ENCODE data around the gene SLC26A1. TPM values are rescaled to one million over a fixed set of nuclear protein-coding genes. Genes with fewer than 3 reads are reported as not detected.
"Not testable (repeated sequence)": the region's sequence is repeated elsewhere in the genome, so short reads cannot be mapped to it uniquely, and the experiment has no call there.

Gene SLC26A1
- total RNA-seq, 2 experiments from 2014 or later = not detected

GRCh38 chr4:987624-988513, 5.3 kb downstream of the SLC26A1 start:
- CTCF ChIA-PET = interaction anchor here (0.6 to 1.6 kb wide), 19 partner anchors 14 to 254 kb away, joined by 3 to 9 read pairs (median 4); partner anchors contain the start of genes GAK and TMEM175

DNA sequence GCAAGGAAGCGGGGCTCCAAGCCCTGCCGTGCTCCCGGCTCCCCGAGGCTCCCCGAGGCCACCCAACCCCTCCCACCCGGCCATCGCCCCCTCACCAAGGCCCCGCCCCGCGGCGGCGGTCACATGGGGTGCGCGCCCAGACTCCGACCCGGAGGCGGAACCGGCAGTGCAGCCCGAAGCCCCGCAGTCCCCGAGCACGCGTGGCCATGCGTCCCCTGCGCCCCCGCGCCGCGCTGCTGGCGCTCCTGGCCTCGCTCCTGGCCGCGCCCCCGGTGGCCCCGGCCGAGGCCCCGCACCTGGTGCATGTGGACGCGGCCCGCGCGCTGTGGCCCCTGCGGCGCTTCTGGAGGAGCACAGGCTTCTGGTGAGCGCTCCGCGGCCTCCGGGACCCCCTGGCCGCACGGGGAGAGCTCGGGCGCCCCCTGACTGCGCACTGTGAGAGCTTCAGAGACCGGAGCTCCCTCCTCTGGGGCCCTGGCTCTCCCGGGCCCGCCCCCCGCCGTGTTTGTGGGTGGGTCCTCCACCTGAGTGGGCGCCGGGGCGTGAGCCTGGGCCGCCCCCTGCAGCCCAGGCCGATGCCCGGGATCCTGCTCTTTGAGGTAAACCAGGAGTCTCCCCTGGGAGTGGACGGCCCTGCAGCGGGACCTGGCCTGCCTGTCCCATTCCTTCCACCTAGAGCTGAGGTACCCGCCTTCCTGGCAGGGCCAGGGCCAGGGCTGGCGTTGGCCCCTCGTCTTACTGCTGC, 6.2 kb downstream of the SLC26A1 start, which contains the start of gene IDUA:
IDUA (plus strand) TSS at position 166 of the 745 bp plus-strand sequence; CDS start at position 207, 41 bp downstream.
- POLR2A ChIA-PET = interaction anchor here (0.7 to 1.5 kb wide), 3 partner anchors 108 to 302 kb away, joined by 3 to 6 read pairs (median 4); no protein-coding TSS in a partner anchor
- CTCF ChIA-PET = interaction anchor here (0.6 to 1.6 kb wide), 19 partner anchors 15 to 254 kb away, joined by 3 to 9 read pairs (median 4); partner anchors contain the start of genes GAK and TMEM175

More at GRCh38 chr4:987624-988513, 5.3 kb downstream of the SLC26A1 start:
- POLR2A ChIA-PET = interaction anchor here (1.0 to 1.5 kb wide), 2 partner anchors 109 to 206 kb away, joined by 4 to 6 read pairs; no protein-coding TSS in a partner anchor

DNA sequence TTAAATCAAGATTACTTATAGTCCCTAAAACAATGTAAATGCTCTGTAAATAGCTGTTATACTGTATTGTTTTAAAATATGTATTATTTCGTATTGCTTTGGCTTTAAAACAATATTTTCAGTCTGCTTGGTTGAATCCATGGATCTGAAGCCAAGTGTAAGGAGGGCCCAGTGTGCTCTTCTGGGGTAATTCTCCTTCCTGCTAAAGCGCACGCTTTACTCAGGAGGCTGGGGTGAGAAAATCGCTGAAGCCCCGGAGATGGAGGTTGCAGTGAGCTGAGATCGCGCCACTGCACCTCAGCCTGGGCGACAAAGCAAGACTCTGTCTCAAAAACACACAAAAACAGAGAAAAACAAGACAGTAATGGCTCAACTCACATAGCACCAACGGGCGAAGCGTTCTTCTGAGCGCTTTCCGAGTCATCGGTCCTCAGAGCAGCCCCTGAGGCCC, 6.8 kb downstream of the SLC26A1 start:
- ChIA-PET CTCF (interaction anchor here (0.8 to 1.6 kb wide), 11 partner anchors 16 to 245 kb away, joined by 3 to 9 read pairs (median 4); no protein-coding TSS in a partner anchor), POLR2A (interaction anchor here (0.7 to 1.5 kb wide), 3 partner anchors 108 to 303 kb away, joined by 3 to 6 read pairs (median 4); no protein-coding TSS in a partner anchor)

DNA sequence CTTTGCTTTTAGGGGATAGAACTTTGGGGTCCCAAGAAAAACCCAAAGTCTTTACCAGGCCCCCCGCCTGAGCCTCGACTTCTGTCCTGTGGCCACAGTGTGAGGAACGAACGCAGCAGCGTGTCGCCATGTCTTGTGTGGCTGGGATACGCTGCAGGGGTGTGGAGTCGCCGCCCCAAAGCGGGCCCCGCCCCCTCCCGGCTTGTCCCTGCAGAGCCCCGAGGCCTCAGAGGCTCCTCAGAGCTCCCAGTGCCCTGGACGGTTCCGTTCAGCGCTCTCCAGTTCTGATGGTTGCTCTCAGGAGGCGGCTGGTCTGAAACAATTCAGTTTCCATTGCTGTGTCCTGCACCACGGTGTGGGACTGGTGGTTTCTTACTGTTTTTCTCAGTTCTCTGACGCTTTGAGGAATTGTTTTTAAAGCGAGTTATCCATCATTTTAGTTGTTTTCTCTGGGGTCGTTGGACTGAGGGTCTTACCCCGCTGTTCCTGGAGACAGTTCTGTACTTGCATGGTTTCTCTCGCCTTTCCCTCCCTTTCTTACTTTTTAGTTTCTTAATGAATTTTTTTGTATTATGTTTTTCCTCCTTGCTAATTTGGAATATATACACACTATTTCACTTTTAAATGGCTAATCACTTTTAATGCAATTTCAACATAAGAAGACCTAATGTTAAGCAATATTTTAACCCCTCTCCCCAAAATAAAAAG, 7.9 kb downstream of the SLC26A1 start:
- CTCF ChIA-PET = no interaction called here
- POLR2A ChIA-PET = no interaction called here

- ChIA-PET CTCF (no interaction called here), POLR2A (no interaction called here)
Observed at GRCh38 chr4:984336-985054, 8.7 kb downstream of the SLC26A1 start.

- ChIA-PET POLR2A (no interaction called here), CTCF (no interaction called here)
Observed at GRCh38 chr4:982814-983213, 10.4 kb downstream of the SLC26A1 start.

DNA sequence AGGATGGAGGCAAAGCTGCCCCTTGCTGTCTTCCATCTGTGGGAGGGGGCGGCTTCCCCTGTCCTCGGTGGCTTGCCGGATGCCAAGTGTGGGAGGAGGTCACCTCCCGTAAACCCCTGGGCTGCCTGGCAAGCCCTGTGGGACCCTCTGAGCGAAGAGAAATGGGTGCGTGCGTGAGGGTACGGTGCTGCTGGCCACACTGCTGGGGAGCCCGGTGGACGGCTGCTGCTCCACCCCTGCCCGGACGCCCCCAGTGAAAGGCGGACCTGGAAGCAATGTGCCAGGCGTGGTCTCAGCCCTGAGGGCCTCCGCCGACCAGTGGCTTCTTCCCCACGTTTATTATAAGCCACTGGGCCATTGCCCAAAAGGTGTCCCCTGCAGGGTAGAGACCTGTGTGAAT, 10.9 kb downstream of the SLC26A1 start:
- ChIA-PET CTCF (no interaction called here), POLR2A (no interaction called here)

- POLR2A ChIA-PET = no interaction called here
- CTCF ChIA-PET = no interaction called here
Observed at GRCh38 chr4:978957-979701, 14.1 kb downstream of the SLC26A1 start.

DNA sequence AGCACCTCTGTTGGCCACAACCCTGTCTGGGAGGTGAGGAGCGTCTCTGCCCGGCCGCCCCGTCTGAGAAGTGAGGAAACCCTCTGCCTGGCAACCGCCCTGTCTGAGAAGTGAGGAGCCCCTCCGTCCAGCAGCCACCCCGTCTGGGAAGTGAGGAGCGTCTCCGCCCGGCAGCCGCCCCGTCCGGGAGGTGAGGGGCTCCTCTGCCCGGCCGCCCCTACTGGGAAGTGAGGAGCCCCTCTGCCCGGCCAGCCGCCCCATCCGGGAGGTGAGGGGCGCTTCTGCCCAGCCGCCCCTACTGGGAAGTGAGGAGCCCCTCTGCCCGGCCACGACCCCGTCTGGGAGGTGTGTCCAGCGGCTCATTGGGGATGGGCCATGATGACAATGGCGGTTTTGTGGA, 17.2 kb downstream of the SLC26A1 start:
- CTCF ChIA-PET, POLR2A ChIA-PET: not testable (repeated sequence)

DNA sequence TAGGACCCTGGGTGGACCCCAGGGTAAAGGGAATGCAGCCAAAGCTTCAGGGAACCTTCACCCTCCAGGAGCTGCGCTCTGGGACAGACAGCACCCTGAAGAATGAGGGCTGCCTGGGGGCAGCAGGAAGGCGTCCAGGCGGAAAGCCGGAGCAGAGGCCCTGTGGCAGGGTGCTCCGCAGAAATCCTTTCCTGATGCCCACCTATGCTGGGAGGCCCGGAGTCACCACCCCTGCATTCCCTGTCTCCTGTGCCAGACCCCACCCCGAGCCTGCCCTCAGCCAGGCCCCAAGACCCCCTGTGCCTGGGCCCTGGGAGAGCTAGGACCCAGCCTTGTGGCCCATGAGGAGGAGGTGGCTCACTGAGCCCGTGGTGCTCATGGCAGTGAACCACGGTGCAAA, 18.5 kb downstream of the SLC26A1 start:
- POLR2A ChIA-PET = no interaction called here
- CTCF ChIA-PET = no interaction called here

- CTCF ChIA-PET = no interaction called here
Observed at GRCh38 chr4:973431-974397, 19.5 kb downstream of the SLC26A1 start, which contains the start of gene DGKQ. Gene DGKQ (minus strand): TSS chr4:973569. CDS start chr4:973482, 87 bp downstream.

GRCh38 chr4:972651-973424, 20.4 kb downstream of the SLC26A1 start:
- ChIA-PET CTCF (interaction anchor here (1.2 to 1.8 kb wide), 2 partner anchors 15 to 37 kb away, joined by 3 to 5 read pairs; partner anchors contain the start of gene IDUA), POLR2A (no interaction called here)

More at GRCh38 chr4:973431-974397, 19.5 kb downstream of the SLC26A1 start, which contains the start of gene DGKQ:
- POLR2A ChIA-PET = no interaction called here

GRCh38 chr4:971666-972500, 21.3 kb downstream of the SLC26A1 start:
- ChIA-PET POLR2A (no interaction called here), CTCF (interaction anchor here (1.2 to 1.8 kb wide), 2 partner anchors 15 to 38 kb away, joined by 3 to 5 read pairs; partner anchors contain the start of gene IDUA)

DNA sequence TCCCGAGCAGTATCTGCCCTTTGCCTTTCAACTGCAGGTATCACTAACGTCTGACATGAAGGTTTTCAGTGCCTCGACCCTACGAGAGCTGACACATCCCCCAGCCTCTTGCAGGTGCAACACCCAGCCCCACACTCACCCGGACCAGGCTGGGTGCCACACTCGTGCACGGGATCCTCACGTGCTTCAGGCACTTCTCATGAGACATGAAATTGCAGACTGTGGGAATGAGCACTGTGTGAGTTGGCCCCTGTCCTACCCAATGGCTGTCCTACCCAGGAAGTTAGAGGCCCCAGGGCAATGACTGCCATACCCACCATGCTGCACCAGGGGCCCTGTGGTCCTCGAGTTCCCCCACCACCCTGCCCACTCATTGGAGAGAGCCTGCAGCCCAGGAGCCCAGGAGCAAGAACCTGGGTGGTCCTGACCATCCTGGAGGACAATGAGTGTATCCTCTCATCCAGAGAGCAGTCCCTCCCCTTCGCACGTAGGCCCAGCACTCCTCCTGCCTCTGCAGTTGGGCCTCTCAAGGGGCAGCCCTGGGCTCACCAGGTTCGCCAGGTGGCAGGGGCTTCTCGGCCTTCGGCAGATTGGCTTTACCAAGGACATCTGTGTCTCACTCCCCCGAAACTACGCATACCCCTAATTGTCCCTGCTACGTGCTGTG, 22.2 kb downstream of the SLC26A1 start:
- POLR2A ChIA-PET = no interaction called here
- CTCF ChIA-PET = interaction anchor here (1.8 kb wide), 1 partner anchor 16 kb away, joined by 5 read pairs; the partner anchor contains the start of gene IDUA

Measured in activated CD8-positive, alpha-beta memory T cell treated with anti-CD3 and anti-CD28 coated beads for 36 hours (primary cell).